H1 (cell line): ENCODE data around the gene BICD1. TPM values are rescaled to one million over a fixed set of nuclear protein-coding genes. Genes with fewer than 3 reads are reported as not detected.
A peak's percentile ranks its signal among the peaks of the same experiment; 100 is the strongest.

Experiments
- CTCF ChIA-PET: fragments of 300-600 bp; sonication (Branson Sonifier 250); formaldehyde crosslinking; loops from one replicate; lab custom pipeline; 2021; ENCODE audit not compliant: partially characterized antibody; lab: Charles Lee
- POLR2A ChIA-PET: fragments of 300-600 bp; sonication (Branson Sonifier 250); formaldehyde crosslinking; loops from one replicate; lab custom pipeline; 2021; ENCODE audit warnings: inconsistent platforms; ENCODE audit not compliant: partially characterized antibody; lab: Charles Lee
- DNase-seq, 2 experiments: peaks; one replicate each; pipeline versions ENCODE4 v3.0.0 to v3.0.0-alpha.2; 2010 to 2022; ENCODE audit warnings: low spot score in 2 of 2, low read depth in 1 of 2, mixed read lengths in 1 of 2
- FAIRE-seq: peaks from 2 replicates; lab custom pipeline; 2011; peaks lifted over from hg19 to GRCh38; lab: Jason Lieb, UNC
- H2AFZ ChIP-seq: 2 replicates; pipeline ENCODE4 v1.8.1; 2012; ENCODE audit warnings: low read length, inconsistent platforms
- H2AK5ac ChIP-seq: 2 replicates; pipeline ENCODE4 v1.6.1; 2013; ENCODE audit warnings: low read depth, low read length
- H2BK120ac ChIP-seq: replicated peaks from 2 replicates; pipeline ENCODE3; 2013; ENCODE audit warnings: low read depth, low read length, inconsistent platforms
- H2BK12ac ChIP-seq: 2 replicates; pipeline ENCODE4 v1.6.1; 2013; ENCODE audit warnings: low read depth, low read length
- H2BK15ac ChIP-seq: 2 replicates; pipeline ENCODE4 v1.6.1; 2013; ENCODE audit warnings: low read length
- H2BK20ac ChIP-seq: 2 replicates; pipeline ENCODE4 v1.6.1; 2013; ENCODE audit warnings: low read length
- H2BK5ac ChIP-seq: 2 replicates; pipeline ENCODE4 v1.6.1; 2013; ENCODE audit warnings: low read depth, low read length
- H3K14ac ChIP-seq: 2 replicates; pipeline ENCODE4 v1.6.1; 2013; ENCODE audit warnings: inconsistent platforms; ENCODE audit not compliant: insufficient read length
- H3K18ac ChIP-seq: 2 replicates; pipeline ENCODE4 v1.6.1; 2013; ENCODE audit warnings: low read length; ENCODE audit errors: extremely low read depth
- H3K23ac ChIP-seq: 2 replicates; pipeline ENCODE4 v1.6.1; 2013; ENCODE audit warnings: inconsistent platforms; ENCODE audit not compliant: insufficient read length
- H3K23me2 ChIP-seq: 2 replicates; pipeline ENCODE4 v1.6.1; 2013; ENCODE audit warnings: low read depth, low read length
- H3K27ac ChIP-seq: 2 replicates; pipeline ENCODE4 v1.6.1; 2011; ENCODE audit warnings: low read depth, low read length, inconsistent platforms
- H3K27me3 ChIP-seq, 4 experiments: replicated peaks in 1 of 4; 1 replicate in 1 of 4; 2 replicates in 3 of 4; pipeline versions ENCODE4 v1.6.1 to v1.8.1; 2011 to 2013; ENCODE audit warnings: low read length in 3 of 4, mild to moderate bottlenecking in 3 of 4, inconsistent platforms in 2 of 4, mixed read lengths in 2 of 4, moderate library complexity in 1 of 4; ENCODE audit not compliant: control insufficient read depth in 3 of 4, insufficient read depth in 3 of 4; ENCODE audit errors: extremely low read depth in 1 of 4
- H3K36me3 ChIP-seq, 4 experiments: 2 replicates each; pipeline versions ENCODE4 v1.6.1 to v1.8.1; 2011 to 2013; ENCODE audit warnings: mild to moderate bottlenecking in 4 of 4, low read length in 3 of 4, moderate library complexity in 2 of 4, control low read depth in 1 of 4, inconsistent platforms in 1 of 4; ENCODE audit not compliant: insufficient read depth in 4 of 4, control insufficient read depth in 2 of 4
- H3K4ac ChIP-seq: replicated peaks from 2 replicates; pipeline ENCODE3; 2013; ENCODE audit warnings: low read length, low read depth, mixed read lengths, inconsistent platforms; ENCODE audit not compliant: insufficient read length
- H3K4me1 ChIP-seq, 4 experiments: replicated peaks in 1 of 4; 1 replicate in 1 of 4; 2 replicates in 3 of 4; pipeline versions ENCODE4 v1.6.1 to v1.8.1; 2011 to 2013; ENCODE audit warnings: low read length in 3 of 4, inconsistent platforms in 2 of 4, mixed read lengths in 1 of 4; ENCODE audit not compliant: insufficient read depth in 4 of 4, control insufficient read depth in 3 of 4
- H3K4me2 ChIP-seq, 2 experiments: 2 replicates each; pipeline versions ENCODE4 v1.6.1 to v1.8.1; 2011 to 2013; ENCODE audit warnings: low read depth in 2 of 2, low read length in 2 of 2, control low read depth in 1 of 2, inconsistent platforms in 1 of 2, mild to moderate bottlenecking in 1 of 2; ENCODE audit not compliant: insufficient read depth in 1 of 2
- H3K4me3 ChIP-seq, 4 experiments: fragments of 200-600, 300-600 bp in 1 of 4; sonication (generic), shearing (Covaris generic), sonication (Bioruptor Twin) in 1 of 4; 2 replicates each; pipeline versions ENCODE4 v1.5.1 to v1.8.1; 2011 to 2016; ENCODE audit warnings: low read length in 4 of 4, low read depth in 3 of 4, control low read depth in 2 of 4, inconsistent platforms in 2 of 4, mild to moderate bottlenecking in 2 of 4, mixed read lengths in 1 of 4, moderate library complexity in 1 of 4; ENCODE audit not compliant: insufficient read depth in 2 of 4; ENCODE audit errors: extremely low read depth in 1 of 4
- H3K56ac ChIP-seq: replicated peaks from 2 replicates; pipeline ENCODE3; 2013; ENCODE audit warnings: low read depth, mild to moderate bottlenecking, mixed read lengths, low read length, inconsistent platforms; ENCODE audit not compliant: insufficient read length
- H3K79me1 ChIP-seq: 2 replicates; pipeline ENCODE4 v1.6.1; 2013; ENCODE audit warnings: low read depth, low read length, control low read depth
- H3K79me2 ChIP-seq, 2 experiments: 2 replicates each; pipeline versions ENCODE4 v1.6.1 to v1.8.1; 2012 to 2013; ENCODE audit warnings: low read length in 2 of 2, mild to moderate bottlenecking in 2 of 2, inconsistent platforms in 1 of 2; ENCODE audit not compliant: insufficient read depth in 2 of 2, control insufficient read depth in 1 of 2
- H3K9ac ChIP-seq, 4 experiments: replicated peaks in 1 of 4; 1 replicate in 1 of 4; 2 replicates in 3 of 4; pipeline versions ENCODE4 v1.6.1 to v1.8.1; 2011 to 2013; ENCODE audit warnings: low read depth in 3 of 4, low read length in 3 of 4, control low read depth in 2 of 4, mild to moderate bottlenecking in 2 of 4, moderate library complexity in 2 of 4, inconsistent platforms in 1 of 4; ENCODE audit errors: extremely low read depth in 1 of 4
- H3K9me3 ChIP-seq, 2 experiments: 2 replicates each; pipeline versions ENCODE4 v1.6.1 to v1.8.1; 2012 to 2013; ENCODE audit warnings: mild to moderate bottlenecking in 2 of 2, moderate library complexity in 2 of 2, control low read depth in 1 of 2, inconsistent platforms in 1 of 2, low read depth in 1 of 2, low read length in 1 of 2, mixed read lengths in 1 of 2; ENCODE audit not compliant: insufficient read depth in 2 of 2
- H4K20me1 ChIP-seq, 2 experiments: replicated peaks in 1 of 2; 2 replicates each; pipeline versions ENCODE3 to v1.8.1; 2011 to 2013; ENCODE audit warnings: inconsistent platforms in 2 of 2, low read length in 2 of 2, mild to moderate bottlenecking in 1 of 2; ENCODE audit not compliant: insufficient read depth in 2 of 2, control insufficient read depth in 1 of 2
- H4K5ac ChIP-seq: 2 replicates; pipeline ENCODE4 v1.6.1; 2013; ENCODE audit warnings: low read length, low read depth, mixed read lengths, inconsistent platforms; ENCODE audit not compliant: insufficient read length
- H4K8ac ChIP-seq: 2 replicates; pipeline ENCODE4 v1.8.0; 2013; ENCODE audit warnings: mild to moderate bottlenecking, moderate library complexity, low read length, inconsistent platforms; ENCODE audit not compliant: insufficient read depth; ENCODE audit errors: extremely low read depth
- H4K91ac ChIP-seq: replicated peaks from 2 replicates; pipeline ENCODE3; 2013; ENCODE audit warnings: low read length, mixed read lengths, inconsistent platforms; ENCODE audit not compliant: insufficient read length
- KDM5A ChIP-seq: fragments of 200-600 bp; IDR thresholded peaks from 2 replicates; pipeline ENCODE4 v1.7.1; 2012; ENCODE audit warnings: mild to moderate bottlenecking, low read length, inconsistent platforms, mixed read lengths
- TEAD4 ChIP-seq: IDR thresholded peaks from 2 replicates; pipeline ENCODE4 v1.6.1; 2012; ENCODE audit warnings: low read depth, low read length, inconsistent platforms, mixed read lengths
- ZNF274 ChIP-seq: IDR thresholded peaks from 2 replicates; pipeline ENCODE4 v1.7.0; 2012; ENCODE audit warnings: low read length, borderline replicate concordance; ENCODE audit errors: extremely low read depth
- WGBS, 2 experiments: shearing (Covaris generic) in 1 of 2; methylation state at CpG; one replicate each; pipeline versions ENCODE4 v1.1.6 to v1.1.7; 2013 to 2015; ENCODE audit warnings: low lambda C conversion rate in 2 of 2, mixed read lengths in 2 of 2, inconsistent platforms in 1 of 2, low coverage in 1 of 2, missing lambda C conversion rate in 1 of 2; ENCODE audit not compliant: insufficient replicate concordance in 2 of 2, insufficient coverage in 1 of 2, insufficient read length in 1 of 2; ENCODE audit errors: extremely low coverage in 1 of 2, missing lambda C conversion rate in 1 of 2; 5-methylcytosine and 5-hydroxymethylcytosine counted together
- polyA plus RNA-seq, 7 experiments: library from polyadenylated mRNA; depleted of rRNA in 3 of 7; stranded (reverse) in 5 of 7; unstranded in 2 of 7; fragments of >200 nt in 5 of 7; fragments of 200-250 nt in 2 of 7; gene quantifications; 1 replicate in 5 of 7; 2 replicates in 1 of 7; 4 replicates in 1 of 7; pipeline versions ENCODE4 v1.2.1 to v1.2.3, GENCODE V29; 2011 to 2013; ENCODE audit warnings: missing spikeins in 2 of 7, mixed read lengths in 2 of 7
- total RNA-seq: library from RNA; stranded (reverse); fragmentation: NEBNext Ultra II Directional; extraction: Animal tissue kit (Norgen Biotek cat#: 25700); gene quantifications from 2 replicates; pipeline ENCODE4 v1.2.1, GENCODE V29; 2021

The BICD1 gene
- total and polyA plus RNA-seq, 2 of the 8 experiments (the other 6 are each of a cell fraction or from before 2014, with no cell fraction given), result 34.1 to 58.4 TPM

- no peak overlapping the region; a peak in 1 of 4 replicates for H3K4me2 ChIP-seq
- 0 out of 4 replicates have a peak, but pooled peaks cover 0 to 9% of the 10 kb centered on the region in 2 experiments for H3K79me2 ChIP-seq
- peaks cover 0 to 13% (median 1%) of the 10 kb centered on the region in 4 experiments; a peak in 3 of 7 replicates for H3K4me1 ChIP-seq
- no peak for TF ChIP-seq ZNF274
- TF ChIP-seq TEAD4, result no peak
- no peak for TF ChIP-seq KDM5A
- TF ChIP-seq, all 59 proteins: peak for 0
- no peaks in the 10 kb centered on the region for H3K23me2 ChIP-seq
- H2BK20ac ChIP-seq, result no peak overlapping the region
- no peak overlapping the region for H3K56ac ChIP-seq
- H3K18ac ChIP-seq, result no peak overlapping the region
- no peak overlapping the region for H4K91ac ChIP-seq
- 85% methylated on average over 10 of the region's 10 CpGs; no CpG with 5 or more reads in 1 of the 2 experiments for WGBS, 2 experiments
- 0 out of 8 replicates have a peak, but pooled peaks cover 0 to 3% (median 0%) of the 10 kb centered on the region in 4 experiments for H3K36me3 ChIP-seq
- H3K27ac ChIP-seq, result 0 out of 2 replicates have a peak overlapping the region, but pooled peaks have one; percentile 49
- no peak overlapping the region for H2BK120ac ChIP-seq
- no peak overlapping the region for H2AFZ ChIP-seq
- no peak overlapping the region for H3K23ac ChIP-seq
- H2BK12ac ChIP-seq, result no peak overlapping the region; the same call in 1 of the 2 replicates
- POLR2A ChIA-PET, result interaction anchor here (0.9 kb wide), 2 partner anchors 29 to 71 kb away, joined by 3 read pairs; no protein-coding TSS in a partner anchor
- H2BK5ac ChIP-seq, result no peak overlapping the region
- H2AK5ac ChIP-seq, result no peak overlapping the region
- no peak overlapping the region for H3K4ac ChIP-seq
- FAIRE-seq (no peak), DNase-seq (no peak)
- H2BK15ac ChIP-seq, result no peak overlapping the region
- no peaks in the 10 kb centered on the region for H3K79me1 ChIP-seq
- CTCF ChIA-PET, result interaction anchor here (0.5 to 1.6 kb wide), 3 partner anchors 9 to 210 kb away, joined by 3 to 6 read pairs (median 4); no protein-coding TSS in a partner anchor
- H3K27me3 ChIP-seq, result no peaks in the 10 kb centered on the region
- H4K5ac ChIP-seq, result no peak overlapping the region
- no peaks in the 10 kb centered on the region for H4K20me1 ChIP-seq
- no peak overlapping the region for H3K9ac ChIP-seq
- H3K4me3 ChIP-seq, result no peak overlapping the region
- H3K9me3 ChIP-seq, result no peaks in the 10 kb centered on the region
- no peak overlapping the region for H3K14ac ChIP-seq
- H4K8ac ChIP-seq, result no peak overlapping the region
These were observed 164.4 kb downstream of the BICD1 start for GRCh38 chr12:32270818-32271710.
